H1 (cell line): ENCODE results near the gene PML. TPM values are rescaled to one million over a fixed set of nuclear protein-coding genes. Genes with fewer than 3 reads are reported as not detected.

Experiments used
- CTCF ChIA-PET: fragments of 300-600 bp; sonication (Branson Sonifier 250); formaldehyde crosslinking; loops from one replicate; lab custom pipeline; 2021; ENCODE audit not compliant: partially characterized antibody; lab: Charles Lee
- POLR2A ChIA-PET: fragments of 300-600 bp; sonication (Branson Sonifier 250); formaldehyde crosslinking; loops from one replicate; lab custom pipeline; 2021; ENCODE audit warnings: inconsistent platforms; ENCODE audit not compliant: partially characterized antibody; lab: Charles Lee
- DNase-seq, 2 experiments: peaks; one replicate each; pipeline versions ENCODE4 v3.0.0 to v3.0.0-alpha.2; 2010 to 2022; ENCODE audit warnings: low spot score in 2 of 2, low read depth in 1 of 2, mixed read lengths in 1 of 2
- FAIRE-seq: peaks from 2 replicates; lab custom pipeline; 2011; peaks lifted over from hg19 to GRCh38; lab: Jason Lieb, UNC
- H2AFZ ChIP-seq: 2 replicates; pipeline ENCODE4 v1.8.1; 2012; ENCODE audit warnings: low read length, inconsistent platforms
- H2AK5ac ChIP-seq: 2 replicates; pipeline ENCODE4 v1.6.1; 2013; ENCODE audit warnings: low read depth, low read length
- H2BK120ac ChIP-seq: replicated peaks from 2 replicates; pipeline ENCODE3; 2013; ENCODE audit warnings: low read depth, low read length, inconsistent platforms
- H2BK12ac ChIP-seq: 2 replicates; pipeline ENCODE4 v1.6.1; 2013; ENCODE audit warnings: low read depth, low read length
- H2BK15ac ChIP-seq: 2 replicates; pipeline ENCODE4 v1.6.1; 2013; ENCODE audit warnings: low read length
- H2BK20ac ChIP-seq: 2 replicates; pipeline ENCODE4 v1.6.1; 2013; ENCODE audit warnings: low read length
- H2BK5ac ChIP-seq: 2 replicates; pipeline ENCODE4 v1.6.1; 2013; ENCODE audit warnings: low read depth, low read length
- H3K14ac ChIP-seq: 2 replicates; pipeline ENCODE4 v1.6.1; 2013; ENCODE audit warnings: inconsistent platforms; ENCODE audit not compliant: insufficient read length
- H3K18ac ChIP-seq: 2 replicates; pipeline ENCODE4 v1.6.1; 2013; ENCODE audit warnings: low read length; ENCODE audit errors: extremely low read depth
- H3K23ac ChIP-seq: 2 replicates; pipeline ENCODE4 v1.6.1; 2013; ENCODE audit warnings: inconsistent platforms; ENCODE audit not compliant: insufficient read length
- H3K23me2 ChIP-seq: 2 replicates; pipeline ENCODE4 v1.6.1; 2013; ENCODE audit warnings: low read depth, low read length
- H3K27ac ChIP-seq: 2 replicates; pipeline ENCODE4 v1.6.1; 2011; ENCODE audit warnings: low read depth, low read length, inconsistent platforms
- H3K27me3 ChIP-seq, 4 experiments: replicated peaks in 1 of 4; 1 replicate in 1 of 4; 2 replicates in 3 of 4; pipeline versions ENCODE4 v1.6.1 to v1.8.1; 2011 to 2013; ENCODE audit warnings: low read length in 3 of 4, mild to moderate bottlenecking in 3 of 4, inconsistent platforms in 2 of 4, mixed read lengths in 2 of 4, moderate library complexity in 1 of 4; ENCODE audit not compliant: control insufficient read depth in 3 of 4, insufficient read depth in 3 of 4; ENCODE audit errors: extremely low read depth in 1 of 4
- H3K36me3 ChIP-seq, 4 experiments: 2 replicates each; pipeline versions ENCODE4 v1.6.1 to v1.8.1; 2011 to 2013; ENCODE audit warnings: mild to moderate bottlenecking in 4 of 4, low read length in 3 of 4, moderate library complexity in 2 of 4, control low read depth in 1 of 4, inconsistent platforms in 1 of 4; ENCODE audit not compliant: insufficient read depth in 4 of 4, control insufficient read depth in 2 of 4
- H3K4ac ChIP-seq: replicated peaks from 2 replicates; pipeline ENCODE3; 2013; ENCODE audit warnings: low read length, low read depth, mixed read lengths, inconsistent platforms; ENCODE audit not compliant: insufficient read length
- H3K4me1 ChIP-seq, 4 experiments: replicated peaks in 1 of 4; 1 replicate in 1 of 4; 2 replicates in 3 of 4; pipeline versions ENCODE4 v1.6.1 to v1.8.1; 2011 to 2013; ENCODE audit warnings: low read length in 3 of 4, inconsistent platforms in 2 of 4, mixed read lengths in 1 of 4; ENCODE audit not compliant: insufficient read depth in 4 of 4, control insufficient read depth in 3 of 4
- H3K4me2 ChIP-seq, 2 experiments: 2 replicates each; pipeline versions ENCODE4 v1.6.1 to v1.8.1; 2011 to 2013; ENCODE audit warnings: low read depth in 2 of 2, low read length in 2 of 2, control low read depth in 1 of 2, inconsistent platforms in 1 of 2, mild to moderate bottlenecking in 1 of 2; ENCODE audit not compliant: insufficient read depth in 1 of 2
- H3K4me3 ChIP-seq, 4 experiments: fragments of 200-600, 300-600 bp in 1 of 4; sonication (generic), shearing (Covaris generic), sonication (Bioruptor Twin) in 1 of 4; 2 replicates each; pipeline versions ENCODE4 v1.5.1 to v1.8.1; 2011 to 2016; ENCODE audit warnings: low read length in 4 of 4, low read depth in 3 of 4, control low read depth in 2 of 4, inconsistent platforms in 2 of 4, mild to moderate bottlenecking in 2 of 4, mixed read lengths in 1 of 4, moderate library complexity in 1 of 4; ENCODE audit not compliant: insufficient read depth in 2 of 4; ENCODE audit errors: extremely low read depth in 1 of 4
- H3K56ac ChIP-seq: replicated peaks from 2 replicates; pipeline ENCODE3; 2013; ENCODE audit warnings: low read depth, mild to moderate bottlenecking, mixed read lengths, low read length, inconsistent platforms; ENCODE audit not compliant: insufficient read length
- H3K79me1 ChIP-seq: 2 replicates; pipeline ENCODE4 v1.6.1; 2013; ENCODE audit warnings: low read depth, low read length, control low read depth
- H3K79me2 ChIP-seq, 2 experiments: 2 replicates each; pipeline versions ENCODE4 v1.6.1 to v1.8.1; 2012 to 2013; ENCODE audit warnings: low read length in 2 of 2, mild to moderate bottlenecking in 2 of 2, inconsistent platforms in 1 of 2; ENCODE audit not compliant: insufficient read depth in 2 of 2, control insufficient read depth in 1 of 2
- H3K9ac ChIP-seq, 4 experiments: replicated peaks in 1 of 4; 1 replicate in 1 of 4; 2 replicates in 3 of 4; pipeline versions ENCODE4 v1.6.1 to v1.8.1; 2011 to 2013; ENCODE audit warnings: low read depth in 3 of 4, low read length in 3 of 4, control low read depth in 2 of 4, mild to moderate bottlenecking in 2 of 4, moderate library complexity in 2 of 4, inconsistent platforms in 1 of 4; ENCODE audit errors: extremely low read depth in 1 of 4
- H3K9me3 ChIP-seq, 2 experiments: 2 replicates each; pipeline versions ENCODE4 v1.6.1 to v1.8.1; 2012 to 2013; ENCODE audit warnings: mild to moderate bottlenecking in 2 of 2, moderate library complexity in 2 of 2, control low read depth in 1 of 2, inconsistent platforms in 1 of 2, low read depth in 1 of 2, low read length in 1 of 2, mixed read lengths in 1 of 2; ENCODE audit not compliant: insufficient read depth in 2 of 2
- H4K20me1 ChIP-seq, 2 experiments: replicated peaks in 1 of 2; 2 replicates each; pipeline versions ENCODE3 to v1.8.1; 2011 to 2013; ENCODE audit warnings: inconsistent platforms in 2 of 2, low read length in 2 of 2, mild to moderate bottlenecking in 1 of 2; ENCODE audit not compliant: insufficient read depth in 2 of 2, control insufficient read depth in 1 of 2
- H4K5ac ChIP-seq: 2 replicates; pipeline ENCODE4 v1.6.1; 2013; ENCODE audit warnings: low read length, low read depth, mixed read lengths, inconsistent platforms; ENCODE audit not compliant: insufficient read length
- H4K8ac ChIP-seq: 2 replicates; pipeline ENCODE4 v1.8.0; 2013; ENCODE audit warnings: mild to moderate bottlenecking, moderate library complexity, low read length, inconsistent platforms; ENCODE audit not compliant: insufficient read depth; ENCODE audit errors: extremely low read depth
- H4K91ac ChIP-seq: replicated peaks from 2 replicates; pipeline ENCODE3; 2013; ENCODE audit warnings: low read length, mixed read lengths, inconsistent platforms; ENCODE audit not compliant: insufficient read length
- ATF3 ChIP-seq: IDR thresholded peaks from 2 replicates; pipeline ENCODE4 v1.6.1; 2011; ENCODE audit warnings: low read depth, mild to moderate bottlenecking, low read length; ENCODE audit not compliant: insufficient read depth
- CBX8 ChIP-seq: fragments of 300-800, 300-1000 bp; sonication (generic); IDR thresholded peaks from 2 replicates; pipeline ENCODE4 v1.7.1; 2016; ENCODE audit warnings: low read depth, low read length, borderline replicate concordance
- JUND ChIP-seq: IDR thresholded peaks from 2 replicates; pipeline ENCODE4 v1.6.1; 2011; ENCODE audit warnings: mild to moderate bottlenecking, improper control_type of control experiment, low read length
- KDM4A ChIP-seq: IDR thresholded peaks from one replicate; pipeline ENCODE4 v1.7.1; 2012; ENCODE audit warnings: low read depth, mild to moderate bottlenecking, moderate library complexity, low read length, inconsistent platforms; ENCODE audit not compliant: severe bottlenecking
- RBBP5 ChIP-seq: IDR thresholded peaks from 2 replicates; pipeline ENCODE4 v1.7.1; 2012; ENCODE audit warnings: low read depth, mild to moderate bottlenecking, inconsistent platforms, low read length, moderate library complexity, borderline replicate concordance
- RNF2 ChIP-seq: fragments of 200-900, 300-1000 bp; sonication (generic); IDR thresholded peaks from 2 replicates; pipeline ENCODE4 v1.7.1; 2016; ENCODE audit warnings: borderline replicate concordance, low read depth, mild to moderate bottlenecking, antibody characterized with exemption, low read length; ENCODE audit not compliant: poor library complexity, severe bottlenecking; ENCODE audit errors: missing control alignments
- SIN3A ChIP-seq, 2 experiments: IDR thresholded peaks in 1 of 2; conservative IDR thresholded peaks in 1 of 2; 2 replicates each; pipeline ENCODE4 v1.6.1; 2011 to 2012; ENCODE audit warnings: low read length in 2 of 2, improper control_type of control experiment in 1 of 2, low read depth in 1 of 2, mild to moderate bottlenecking in 1 of 2
- SRF ChIP-seq: IDR thresholded peaks from 2 replicates; pipeline ENCODE4 v1.6.1; 2011; ENCODE audit warnings: mild to moderate bottlenecking, low read depth, low read length, moderate library complexity
- TEAD4 ChIP-seq: IDR thresholded peaks from 2 replicates; pipeline ENCODE4 v1.6.1; 2012; ENCODE audit warnings: low read depth, low read length, inconsistent platforms, mixed read lengths
- ZNF274 ChIP-seq: IDR thresholded peaks from 2 replicates; pipeline ENCODE4 v1.7.0; 2012; ENCODE audit warnings: low read length, borderline replicate concordance; ENCODE audit errors: extremely low read depth
- WGBS, 2 experiments: shearing (Covaris generic) in 1 of 2; methylation state at CpG; one replicate each; pipeline versions ENCODE4 v1.1.6 to v1.1.7; 2013 to 2015; ENCODE audit warnings: low lambda C conversion rate in 2 of 2, mixed read lengths in 2 of 2, inconsistent platforms in 1 of 2, low coverage in 1 of 2, missing lambda C conversion rate in 1 of 2; ENCODE audit not compliant: insufficient replicate concordance in 2 of 2, insufficient coverage in 1 of 2, insufficient read length in 1 of 2; ENCODE audit errors: extremely low coverage in 1 of 2, missing lambda C conversion rate in 1 of 2; 5-methylcytosine and 5-hydroxymethylcytosine counted together
- polyA plus RNA-seq, 7 experiments: library from polyadenylated mRNA; depleted of rRNA in 3 of 7; stranded (reverse) in 5 of 7; unstranded in 2 of 7; fragments of >200 nt in 5 of 7; fragments of 200-250 nt in 2 of 7; gene quantifications; 1 replicate in 5 of 7; 2 replicates in 1 of 7; 4 replicates in 1 of 7; pipeline versions ENCODE4 v1.2.1 to v1.2.3, GENCODE V29; 2011 to 2013; ENCODE audit warnings: missing spikeins in 2 of 7, mixed read lengths in 2 of 7
- total RNA-seq: library from RNA; stranded (reverse); fragmentation: NEBNext Ultra II Directional; extraction: Animal tissue kit (Norgen Biotek cat#: 25700); gene quantifications from 2 replicates; pipeline ENCODE4 v1.2.1, GENCODE V29; 2021

Gene PML
- total and polyA plus RNA-seq, 2 of the 8 experiments (the other 6 are each of a cell fraction or from before 2014, with no cell fraction given): 14.9 to 30.3 TPM

DNA sequence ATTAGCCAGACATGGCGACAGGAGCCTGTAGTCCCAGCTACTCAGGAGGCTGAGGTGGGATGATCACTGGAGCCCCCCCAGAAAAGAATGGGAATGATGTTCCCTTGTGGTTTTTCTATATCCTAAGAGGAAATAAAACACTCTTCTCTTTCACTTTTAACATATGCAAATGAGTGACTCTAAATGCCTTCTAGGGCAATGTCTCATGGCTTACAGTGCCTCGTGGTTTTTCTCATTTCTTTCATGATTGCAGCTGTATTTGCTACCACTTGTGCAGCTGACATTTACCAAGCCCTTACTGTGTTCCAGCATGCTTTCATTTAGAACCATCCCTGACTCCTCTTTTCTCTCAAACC, 28.8 kb upstream of the PML start:
- Histone ChIP-seq H3K27ac (no peak overlapping the region), H4K8ac (no peak overlapping the region), H4K91ac (no peak overlapping the region), H3K4me1 (peaks cover 0 to 13% (median 6%) of the 10 kb centered on the region in 4 experiments; a peak in 6 of 7 replicates), H2BK15ac (no peak overlapping the region), H3K9ac (no peak overlapping the region), H3K4me3 (no peak overlapping the region), H3K36me3 (no peaks in the 10 kb centered on the region), H2BK20ac (no peak overlapping the region), H3K23ac (no peak overlapping the region), H3K9me3 (no peaks in the 10 kb centered on the region), H3K4ac (no peak overlapping the region), H3K23me2 (no peaks in the 10 kb centered on the region), H2AK5ac (no peak overlapping the region), H3K27me3 (no peaks in the 10 kb centered on the region), H3K79me2 (no peaks in the 10 kb centered on the region), H4K20me1 (no peaks in the 10 kb centered on the region), H3K4me2 (0 out of 4 replicates have a peak overlapping the region, but pooled peaks of 1 of the 2 experiments have one; percentile 7), H3K79me1 (no peaks in the 10 kb centered on the region), H3K18ac (no peak overlapping the region), H2BK12ac (no peak overlapping the region), H4K5ac (no peak overlapping the region), H2BK5ac (no peak overlapping the region), H3K56ac (no peak overlapping the region), H2BK120ac (no peak overlapping the region), H3K14ac (no peak overlapping the region), H2AFZ (no peak overlapping the region)
- ChIA-PET POLR2A (interaction anchor here (0.9 to 1.6 kb wide), 4 partner anchors 12 to 75 kb away, joined by 3 to 4 read pairs (median 4); no protein-coding TSS in a partner anchor), CTCF (interaction anchor here (0.6 to 4.0 kb wide), 16 partner anchors 9 to 939 kb away, joined by 3 to 55 read pairs (median 6); no protein-coding TSS in a partner anchor)
- no peak for DNase-seq
- no peak for FAIRE-seq
- 71% methylated on average over 2 of the region's 2 CpGs; no CpG with 5 or more reads in 1 of the 2 experiments for WGBS, 2 experiments
- TF ChIP-seq SRF (no peak), SIN3A (conservative IDR thresholded peaks at IDR 0.05 in 1 of 2, IDR thresholded peaks at IDR 0.05 in 1 of 2; ENCODE audit: low read depth in 1 of 2, low read length in 2 of 2) (no peak), KDM4A (no peak), CBX8 (no peak), TEAD4 (no peak), ZNF274 (no peak), RBBP5 (no peak), RNF2 (no peak), JUND (no peak), ATF3 (no peak)
